ENCODE measurements around the gene ZCCHC14. TPM values are rescaled to one million over a fixed set of nuclear protein-coding genes. Genes with fewer than 3 reads are reported as not detected.
"Not testable (repeated sequence)": the region's sequence is repeated elsewhere in the genome, so short reads cannot be mapped to it uniquely, and the experiment has no call there.

Gene ZCCHC14
- polyA plus RNA-seq, 1 experiment: 2.7 TPM

DNA sequence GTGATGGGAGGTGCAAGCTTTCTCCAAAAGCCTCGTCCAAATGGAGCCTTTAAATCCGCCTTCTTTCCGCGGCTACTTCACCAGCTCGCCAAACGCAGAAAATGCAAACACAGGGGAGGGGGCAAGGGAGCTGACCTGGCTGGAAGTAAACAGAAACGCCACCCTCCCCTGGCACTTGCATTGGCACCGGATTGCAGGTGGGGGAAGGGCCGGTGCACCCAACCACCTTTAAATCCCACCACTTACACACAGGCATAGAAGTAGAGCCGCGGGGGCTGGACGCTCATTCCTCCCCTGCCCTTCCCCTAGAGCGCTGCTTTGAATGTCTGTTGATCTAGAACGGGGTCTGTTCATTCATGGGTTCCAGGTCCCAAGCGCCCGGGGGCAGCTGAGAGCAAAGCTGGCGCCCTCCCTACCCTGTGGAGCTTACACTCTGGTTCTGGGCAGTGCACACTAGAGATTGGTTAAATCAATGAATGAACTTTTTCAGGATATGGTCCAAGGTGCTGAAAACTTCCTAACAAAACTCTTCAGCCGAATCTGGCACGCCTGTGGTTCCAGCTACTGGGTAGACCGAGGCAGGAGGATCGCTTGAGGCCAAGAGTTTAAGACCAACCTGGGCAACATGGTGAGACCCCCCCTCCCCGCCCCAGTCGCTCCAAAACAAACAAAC is 920 bp upstream of the ZCCHC14 start:
- no peak for TF ChIP-seq CTCF (IDR thresholded peaks at IDR 0.05; ENCODE audit: insufficient read depth, low read depth, low read length)
- CTCF ChIA-PET: no interaction called here
- DNase-seq (ENCODE audit: low read depth): no peak
- Histone ChIP-seq H3K27me3 (ENCODE audit: control insufficient read depth, insufficient read depth, low read length) (no peaks in the 10 kb centered on the region), H3K4me3 (ENCODE audit: low read depth, low read length) (no peak overlapping the region), H3K36me3 (ENCODE audit: control insufficient read depth, insufficient read depth, low read length) (peaks cover 1% of the 10 kb centered on the region; the same call in 1 of the 2 replicates)
- POLR2A ChIA-PET: no interaction called here

GRCh38 chr16:87492291-87492630 is 563 bp downstream of the ZCCHC14 start:
- Histone ChIP-seq H3K27me3 (ENCODE audit: control insufficient read depth, insufficient read depth, low read length) (no peaks in the 10 kb centered on the region), H3K36me3 (ENCODE audit: control insufficient read depth, insufficient read depth, low read length) (peaks cover 1% of the 10 kb centered on the region; the same call in 1 of the 2 replicates), H3K4me3 (ENCODE audit: low read depth, low read length) (peak overlapping the region; percentile 45)
- DNase-seq (ENCODE audit: low read depth): no peak
- CTCF ChIA-PET: interaction anchor here (0.6 kb wide), 1 partner anchor 106 kb away, joined by 3 read pairs; no protein-coding TSS in a partner anchor
- no peak for TF ChIP-seq CTCF (IDR thresholded peaks at IDR 0.05; ENCODE audit: insufficient read depth, low read depth, low read length)
- POLR2A ChIA-PET: no interaction called here

GRCh38 chr16:87491522-87492290 is 1.1 kb downstream of the ZCCHC14 start:
- POLR2A ChIA-PET: no interaction called here

DNA sequence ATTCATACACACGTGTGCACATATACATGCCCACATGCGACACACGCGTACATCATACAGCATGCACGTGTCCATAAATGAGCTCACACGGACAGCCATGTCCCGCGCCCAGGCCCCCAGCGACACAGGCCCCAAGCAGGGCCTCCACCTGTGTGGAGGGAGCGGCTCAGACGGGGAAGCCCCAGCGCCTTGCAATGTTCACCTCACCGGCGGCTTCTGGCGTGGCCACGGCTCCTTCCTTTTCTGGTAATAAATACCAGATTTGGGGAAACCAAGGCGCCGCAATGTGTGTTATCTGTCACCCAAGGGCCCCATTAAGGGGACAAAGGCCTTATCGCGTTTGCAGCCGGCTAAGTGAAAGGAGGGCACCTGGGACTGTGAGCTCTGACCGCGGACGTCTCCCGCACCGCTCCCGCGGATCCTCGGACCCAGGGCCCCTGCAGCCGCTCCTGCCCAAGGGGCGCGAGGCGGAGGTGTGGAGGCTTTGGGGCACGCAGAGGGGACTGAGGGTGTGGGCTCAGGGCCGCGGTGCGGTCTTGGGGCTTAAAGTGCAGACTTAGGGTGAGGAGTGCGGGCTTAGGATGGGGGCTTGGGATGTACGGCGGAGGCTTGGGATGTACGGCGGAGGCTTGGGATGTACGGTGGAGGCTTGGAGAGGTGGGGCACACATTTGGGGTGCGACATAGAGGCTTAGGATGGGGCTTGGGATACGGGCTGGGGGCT is 1.9 kb downstream of the ZCCHC14 start:
- peak overlapping the region; percentile 45 for H3K4me3 ChIP-seq (ENCODE audit: low read depth, low read length)
- H3K36me3 ChIP-seq (ENCODE audit: control insufficient read depth, insufficient read depth, low read length); POLR2A ChIA-PET; DNase-seq (ENCODE audit: low read depth); H3K27me3 ChIP-seq (ENCODE audit: control insufficient read depth, insufficient read depth, low read length): not testable (repeated sequence)
- CTCF ChIA-PET: interaction anchor here (0.6 to 1.0 kb wide), 3 partner anchors 11 to 146 kb away, joined by 3 read pairs; no protein-coding TSS in a partner anchor

More at GRCh38 chr16:87491522-87492290, 1.1 kb downstream of the ZCCHC14 start:
- peak overlapping the region; percentile 45 for H3K4me3 ChIP-seq (ENCODE audit: low read depth, low read length)
- no peaks in the 10 kb centered on the region for H3K27me3 ChIP-seq (ENCODE audit: control insufficient read depth, insufficient read depth, low read length)
- CTCF ChIA-PET: interaction anchor here (0.6 to 0.9 kb wide), 3 partner anchors 10 to 143 kb away, joined by 3 read pairs; no protein-coding TSS in a partner anchor
- DNase-seq (ENCODE audit: low read depth): no peak
- no peak for TF ChIP-seq CTCF (IDR thresholded peaks at IDR 0.05; ENCODE audit: insufficient read depth, low read depth, low read length)
- peaks cover 1% of the 10 kb centered on the region; the same call in 1 of the 2 replicates for H3K36me3 ChIP-seq (ENCODE audit: control insufficient read depth, insufficient read depth, low read length)

DNA sequence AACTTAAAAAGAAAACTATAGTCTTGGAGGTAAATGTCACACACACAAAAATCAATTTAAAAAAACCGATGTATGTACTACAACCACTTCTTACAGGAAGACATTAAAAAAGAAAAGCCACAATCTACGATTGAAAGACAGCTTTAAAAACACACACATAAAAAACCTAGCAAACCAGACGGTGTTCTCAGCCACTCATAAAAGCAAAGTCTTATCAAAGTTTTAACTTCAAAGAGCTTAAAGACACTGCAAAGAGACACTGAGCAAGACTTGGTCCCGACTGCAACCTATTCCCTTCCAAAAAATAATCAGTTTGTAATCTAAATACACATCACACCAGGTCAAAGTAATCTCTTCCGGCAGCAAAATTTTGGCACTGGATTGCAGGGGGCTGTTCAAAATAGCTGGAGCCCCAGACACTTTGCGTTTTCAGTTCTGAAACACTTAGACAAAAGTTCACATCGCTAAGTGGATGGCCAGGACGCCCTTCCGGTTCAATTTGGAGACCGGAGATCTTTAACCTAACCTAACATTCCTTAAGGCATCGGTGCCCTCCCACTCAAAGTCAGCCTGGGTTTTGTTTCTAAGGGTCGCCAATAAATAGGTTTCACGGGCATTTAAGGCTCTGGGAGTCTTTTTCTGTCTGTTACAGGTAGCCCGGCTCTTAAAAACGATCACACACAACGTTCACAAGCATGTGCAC is 2.6 kb downstream of the ZCCHC14 start:
- POLR2A ChIA-PET: no interaction called here

More for the DNA sequence above, 2.6 kb downstream of the ZCCHC14 start:
- DNase-seq (ENCODE audit: low read depth): no peak
- CTCF ChIA-PET: interaction anchor here (1.0 kb wide), 1 partner anchor 146 kb away, joined by 3 read pairs; no protein-coding TSS in a partner anchor
- TF ChIP-seq CTCF (IDR thresholded peaks at IDR 0.05; ENCODE audit: insufficient read depth, low read depth, low read length): no peak
- Histone ChIP-seq H3K36me3 (ENCODE audit: control insufficient read depth, insufficient read depth, low read length) (peaks cover 1% of the 10 kb centered on the region; the same call in 1 of the 2 replicates), H3K27me3 (ENCODE audit: control insufficient read depth, insufficient read depth, low read length) (no peaks in the 10 kb centered on the region), H3K4me3 (ENCODE audit: low read depth, low read length) (peak overlapping the region; percentile 45)

All from BJ (cell line).